NOMO-1 treated with DMSO at 0.1 percent for 48 hours (cell line): ENCODE results near the gene HTR1D.
"Not testable (repeated sequence)": the region's sequence is repeated elsewhere in the genome, so short reads cannot be mapped to it uniquely, and the experiment has no call there.

Experiments
- DNase-seq: peaks from one replicate; lab custom pipeline; 2025; ENCODE audit not compliant: unreplicated experiment; lab: John Stamatoyannopoulos, UW

The HTR1D gene

GRCh38 chr1:23221107-23221506 lies 3.8 kb upstream of the HTR1D start:
- no peak for DNase-seq

- DNase-seq = no peak
Measured at GRCh38 chr1:23216771-23217420, 406 bp downstream of the HTR1D start.

- no peak for DNase-seq
Measured at GRCh38 chr1:23215751-23216449, 1.4 kb downstream of the HTR1D start.

GRCh38 chr1:23215291-23215690 lies 2.0 kb downstream of the HTR1D start:
- DNase-seq = no peak

GRCh38 chr1:23214640-23215039 lies 2.7 kb downstream of the HTR1D start:
- DNase-seq = no peak

- no peak for DNase-seq
Measured at GRCh38 chr1:23211955-23212354, 5.3 kb downstream of the HTR1D start.

GRCh38 chr1:23210963-23211362 lies 6.3 kb downstream of the HTR1D start:
- no peak for DNase-seq

- DNase-seq = no peak
Measured at GRCh38 chr1:23210351-23210785, 6.9 kb downstream of the HTR1D start.

GRCh38 chr1:23209770-23210169 lies 7.5 kb downstream of the HTR1D start:
- DNase-seq = no peak

GRCh38 chr1:23208527-23208926 lies 8.8 kb downstream of the HTR1D start:
- DNase-seq = no peak

GRCh38 chr1:23207733-23208132 lies 9.6 kb downstream of the HTR1D start:
- not testable (repeated sequence) for DNase-seq

GRCh38 chr1:23202263-23202749 lies 15.0 kb downstream of the HTR1D start:
- peak; percentile 7 for DNase-seq

- DNase-seq = no peak
Measured at GRCh38 chr1:23200883-23201282, 16.4 kb downstream of the HTR1D start.

- no peak for DNase-seq
Measured at GRCh38 chr1:23198373-23198772, 18.9 kb downstream of the HTR1D start.

- DNase-seq = no peak
Measured at GRCh38 chr1:23196627-23197328, 20.5 kb downstream of the HTR1D start.

- DNase-seq = no peak
Measured at GRCh38 chr1:23194119-23194984, 22.9 kb downstream of the HTR1D start.

- no peak for DNase-seq
Measured at GRCh38 chr1:23193391-23194118, 23.7 kb downstream of the HTR1D start.

GRCh38 chr1:23191199-23191598 lies 26.1 kb downstream of the HTR1D start:
- DNase-seq = no peak

- DNase-seq = not testable (repeated sequence)
Measured at GRCh38 chr1:23188936-23189452, 28.3 kb downstream of the HTR1D start.

- no peak for DNase-seq
Measured at GRCh38 chr1:23188434-23188884, 28.8 kb downstream of the HTR1D start.
